Measurements from ENCODE around the gene EVPL. TPM values are rescaled to one million over a fixed set of nuclear protein-coding genes. Genes with fewer than 3 reads are reported as not detected.
"Not testable (repeated sequence)": the region's sequence is repeated elsewhere in the genome, so short reads cannot be mapped to it uniquely, and the experiment has no call there.

The EVPL gene
- total RNA-seq, 2 experiments from 2014 or later: 0.02 TPM; not detected in 1

DNA sequence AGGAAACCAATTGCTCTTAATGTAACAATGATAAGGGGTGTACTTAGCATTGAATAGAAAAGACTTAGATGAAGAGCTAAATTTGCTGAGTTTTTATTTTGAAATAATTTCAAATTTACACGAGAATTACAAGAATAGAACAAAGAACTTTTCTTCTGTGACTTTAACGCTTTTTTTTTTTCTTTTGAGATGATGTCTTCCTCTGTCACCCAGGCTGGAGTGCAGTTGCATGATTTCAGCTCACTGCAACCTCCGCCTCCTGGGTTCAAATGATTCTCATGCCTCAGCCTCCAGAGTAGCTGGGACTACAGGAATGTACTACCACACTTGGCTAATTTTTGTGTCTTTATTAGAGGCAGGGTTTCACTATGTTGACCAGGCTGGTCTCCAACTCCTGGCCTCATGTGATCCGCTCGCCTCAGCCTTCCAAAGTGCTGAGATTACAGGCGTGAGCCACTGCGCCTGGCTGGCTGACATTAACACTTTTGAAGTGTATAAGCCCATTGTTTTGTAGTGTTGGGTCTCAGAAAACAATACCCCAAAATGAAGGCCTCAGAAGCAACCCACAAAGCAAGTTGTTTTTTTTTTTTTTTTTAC is 46.0 kb downstream of the EVPL start:
- no peaks in the 10 kb centered on the region for H3K9me3 Mint-ChIP-seq

DNA sequence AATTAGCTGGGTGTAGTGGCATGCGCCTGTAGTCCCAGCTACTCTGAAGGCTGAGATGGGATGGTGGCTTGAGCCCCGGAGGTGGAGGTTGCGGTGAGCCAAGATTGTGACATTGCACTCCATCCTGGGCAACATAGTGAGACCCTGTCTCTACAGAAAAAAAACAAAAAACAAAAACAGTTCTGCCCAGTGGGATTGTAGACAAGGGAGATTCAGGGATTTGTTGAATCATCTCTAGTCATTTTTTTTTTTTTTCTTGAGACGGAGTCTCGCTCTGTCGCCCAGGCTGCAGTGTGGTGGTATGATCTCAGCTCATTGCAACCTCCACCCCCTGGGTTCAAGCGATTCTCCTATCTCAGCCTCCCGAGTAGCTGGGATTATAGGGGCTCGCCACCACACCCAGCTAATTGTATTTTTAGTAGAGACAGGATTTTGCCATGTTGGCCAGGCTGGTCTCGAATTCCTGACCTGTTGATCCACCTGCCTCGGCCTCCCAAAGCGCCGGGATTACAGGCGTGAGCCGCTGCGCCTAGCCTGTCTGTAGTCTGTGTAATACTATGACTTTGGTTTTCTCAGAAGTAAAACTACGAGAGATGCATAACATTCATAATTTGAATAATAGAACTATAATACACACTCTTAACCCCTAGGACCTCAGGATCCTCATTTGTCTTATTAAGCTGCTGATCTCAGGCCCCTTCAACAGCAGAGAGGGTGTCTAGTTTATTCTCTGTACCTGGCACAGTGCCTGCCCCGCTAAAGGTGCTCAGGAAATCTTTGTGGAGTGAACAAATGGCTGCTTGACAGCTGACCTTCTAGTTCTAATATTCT is 46.7 kb downstream of the EVPL start:
- intact Hi-C loops (cut with micrococcal nuclease): no loop called here
- Mint-ChIP-seq H3K27ac (peak overlapping the region; percentile 99), H3K36me3 (peaks cover 6% of the 10 kb centered on the region), H3K27me3 (no peaks in the 10 kb centered on the region), H3K4me1 (ENCODE audit: low read depth) (peaks cover 33% of the 10 kb centered on the region), H3K4me3 (peak overlapping the region; percentile 96), H3K9me3 (no peaks in the 10 kb centered on the region)
- DNase-seq: no peak
- ChIA-PET CTCF (interaction anchor here (0.6 to 1.1 kb wide), 3 partner anchors 24 to 718 kb away, joined by 3 to 8 read pairs (median 7); no protein-coding TSS in a partner anchor), POLR2A (interaction anchor here (0.6 to 1.0 kb wide), 3 partner anchors 10 to 390 kb away, joined by 3 read pairs; partner anchors contain the start of gene FBF1)

More for the DNA sequence above, 46.0 kb downstream of the EVPL start:
- ChIA-PET CTCF (interaction anchor here (0.9 to 1.2 kb wide), 3 partner anchors 22 to 25 kb away, joined by 3 to 8 read pairs (median 7); no protein-coding TSS in a partner anchor), POLR2A (interaction anchor here (0.6 to 1.0 kb wide), 2 partner anchors 9 to 40 kb away, joined by 3 read pairs; partner anchors contain the start of gene FBF1)
- Mint-ChIP-seq H3K27ac (no peak overlapping the region), H3K36me3 (peaks cover 5% of the 10 kb centered on the region), H3K27me3 (no peaks in the 10 kb centered on the region), H3K4me1 (ENCODE audit: low read depth) (peaks cover 28% of the 10 kb centered on the region), H3K4me3 (no peak overlapping the region)
- no peak for DNase-seq
- intact Hi-C loops (cut with micrococcal nuclease): no loop called here

DNA sequence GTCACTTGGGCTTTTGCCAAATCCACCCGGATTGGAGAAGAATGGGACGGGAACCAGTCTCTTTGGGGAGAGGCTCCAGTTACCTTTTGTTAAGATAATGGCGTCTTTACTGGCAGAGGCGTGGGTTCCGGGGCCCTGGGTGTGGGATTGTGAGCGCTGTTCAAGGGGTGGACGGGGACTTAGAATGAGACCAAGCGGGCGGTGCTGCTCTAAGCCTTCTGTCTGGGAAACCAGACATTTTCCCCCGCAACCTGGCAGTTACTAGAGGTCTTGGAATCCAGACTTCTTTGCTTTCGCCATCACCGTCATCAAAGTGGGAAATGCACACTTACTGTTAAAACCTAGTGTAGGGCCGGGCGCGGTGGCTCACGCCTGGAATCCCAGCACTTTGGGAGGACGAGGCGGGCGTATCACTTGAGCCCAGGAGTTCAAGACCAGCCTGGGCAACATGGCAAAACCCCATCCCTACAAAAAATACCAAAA is 47.4 kb downstream of the EVPL start:
- no peak for DNase-seq
- ChIA-PET POLR2A (interaction anchor here (1.0 kb wide), 1 partner anchor 39 kb away, joined by 3 read pairs; the partner anchor contains the start of gene FBF1), CTCF (interaction anchor here (0.6 to 1.1 kb wide), 2 partner anchors 26 to 717 kb away, joined by 3 to 8 read pairs; no protein-coding TSS in a partner anchor)
- Mint-ChIP-seq H3K9me3 (no peaks in the 10 kb centered on the region), H3K36me3 (peaks cover 6% of the 10 kb centered on the region), H3K4me3 (peak overlapping the region; percentile 96), H3K27ac (peak overlapping the region; percentile 99), H3K4me1 (ENCODE audit: low read depth) (peaks cover 33% of the 10 kb centered on the region), H3K27me3 (no peaks in the 10 kb centered on the region)
- intact Hi-C loops (cut with micrococcal nuclease): loop anchor here (1.0 to 2.0 kb wide), 3 partner anchors 38 to 201 kb away; partner anchors contain the start of gene FBF1

DNA sequence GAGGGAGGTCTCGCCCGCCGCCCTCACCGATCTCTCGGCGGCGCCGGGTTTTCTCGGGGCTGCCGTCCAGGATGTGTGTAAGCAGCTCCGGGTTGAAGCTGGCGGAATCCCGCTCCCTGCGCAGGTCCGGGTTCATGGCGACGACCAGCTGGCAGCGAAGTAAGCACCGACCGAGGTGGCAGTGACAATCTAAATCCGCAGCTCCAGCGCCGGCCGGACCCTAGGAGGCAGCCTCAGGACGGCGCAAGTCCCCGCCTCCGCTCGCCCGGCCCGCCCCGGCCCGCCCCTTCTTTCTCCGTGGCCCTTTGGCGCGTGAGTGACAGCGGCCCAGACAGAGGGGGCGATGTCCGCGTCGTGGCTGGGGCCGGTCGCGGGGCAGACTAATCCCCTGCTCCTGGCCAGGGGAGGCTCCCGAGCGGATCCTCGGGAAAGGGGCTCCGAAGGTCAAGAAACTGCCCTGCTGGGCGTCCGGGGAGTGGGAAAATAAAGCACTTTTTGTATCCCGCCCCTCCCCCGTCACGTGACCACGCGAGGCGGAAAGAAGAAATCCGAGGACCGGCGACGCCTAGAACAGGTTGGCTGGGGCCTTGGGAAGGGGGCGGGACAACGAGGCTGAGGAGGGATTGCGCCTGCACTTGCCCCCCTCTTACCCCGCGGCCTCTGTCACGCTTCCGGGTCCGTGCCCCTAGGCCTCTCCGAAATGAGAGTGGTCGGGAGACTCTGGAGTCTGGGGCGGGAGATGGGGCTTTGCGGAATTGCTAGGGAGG is 48.0 kb downstream of the EVPL start, which contains the start of the genes ACOX1 and TEN1:
ACOX1 (minus strand) TSS at position 229 of the 767 bp plus-strand sequence; CDS start at position 136, 93 bp downstream.
TEN1 (plus strand) TSS at position 303 of the 767 bp plus-strand sequence. CDS start 6,953 bp downstream, outside the sequence.
- ChIA-PET CTCF (interaction anchor here (0.6 to 1.6 kb wide), 7 partner anchors 14 to 301 kb away, joined by 3 to 7 read pairs (median 4); partner anchors contain the start of genes CDK3 and MRPL38), POLR2A (interaction anchor here (0.5 to 1.1 kb wide), 3 partner anchors 38 to 404 kb away, joined by 3 to 4 read pairs (median 3); partner anchors contain the start of genes FBF1 and TRIM47)
- no peaks in the 10 kb centered on the region for H3K27me3 Mint-ChIP-seq
- peaks cover 33% of the 10 kb centered on the region for H3K4me1 Mint-ChIP-seq (ENCODE audit: low read depth)
- peak; percentile 97 for DNase-seq
- H3K36me3 Mint-ChIP-seq: peaks cover 6% of the 10 kb centered on the region
- H3K27ac Mint-ChIP-seq: peak within 1 kb of the TSS; percentile 99
- intact Hi-C loops (cut with micrococcal nuclease): loop anchor here (1.0 to 2.0 kb wide), 3 partner anchors 38 to 200 kb away; partner anchors contain the start of gene FBF1
- peak within 1 kb of the TSS; percentile 96 for H3K4me3 Mint-ChIP-seq
- no peaks in the 10 kb centered on the region for H3K9me3 Mint-ChIP-seq

DNA sequence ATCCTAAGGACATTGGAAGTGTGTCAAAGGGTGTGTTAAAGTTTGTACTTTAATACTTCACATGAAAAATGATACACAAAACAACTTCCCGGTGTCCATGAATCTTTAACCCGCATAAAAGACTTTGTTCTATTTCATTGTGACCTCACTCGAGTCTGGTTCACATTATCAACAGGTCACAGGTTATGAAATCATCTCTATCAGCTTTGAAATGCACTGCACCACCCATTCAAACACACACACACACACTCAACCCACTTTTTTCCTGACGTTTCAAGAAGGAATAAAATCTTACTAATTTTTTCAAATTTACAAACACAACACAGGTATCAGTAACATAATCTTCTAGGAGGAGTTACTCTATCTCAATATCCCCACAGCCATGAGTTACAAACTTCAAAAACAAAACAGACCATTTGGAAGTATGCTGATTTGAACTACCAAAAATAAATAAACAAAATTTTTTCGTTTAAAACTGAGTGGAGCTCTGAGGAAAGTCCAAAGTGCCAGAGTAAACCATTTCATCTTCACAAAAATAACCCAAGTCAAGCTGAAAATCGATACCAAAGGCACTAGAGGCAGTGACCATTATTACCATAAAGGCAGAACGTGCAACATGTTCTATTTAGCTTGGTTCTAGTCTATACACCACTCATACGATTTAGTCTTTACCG is 50.8 kb downstream of the EVPL start:
- peaks cover 41% of the 10 kb centered on the region for H3K4me1 Mint-ChIP-seq (ENCODE audit: low read depth)
- no peaks in the 10 kb centered on the region for H3K27me3 Mint-ChIP-seq
- intact Hi-C loops (cut with micrococcal nuclease): no loop called here
- DNase-seq: no peak
- H3K27ac Mint-ChIP-seq: no peak overlapping the region
- peaks cover 8% of the 10 kb centered on the region for H3K36me3 Mint-ChIP-seq
- CTCF ChIA-PET: no interaction called here
- H3K9me3 Mint-ChIP-seq: no peaks in the 10 kb centered on the region
- H3K4me3 Mint-ChIP-seq: no peak overlapping the region
- POLR2A ChIA-PET: no interaction called here

DNA sequence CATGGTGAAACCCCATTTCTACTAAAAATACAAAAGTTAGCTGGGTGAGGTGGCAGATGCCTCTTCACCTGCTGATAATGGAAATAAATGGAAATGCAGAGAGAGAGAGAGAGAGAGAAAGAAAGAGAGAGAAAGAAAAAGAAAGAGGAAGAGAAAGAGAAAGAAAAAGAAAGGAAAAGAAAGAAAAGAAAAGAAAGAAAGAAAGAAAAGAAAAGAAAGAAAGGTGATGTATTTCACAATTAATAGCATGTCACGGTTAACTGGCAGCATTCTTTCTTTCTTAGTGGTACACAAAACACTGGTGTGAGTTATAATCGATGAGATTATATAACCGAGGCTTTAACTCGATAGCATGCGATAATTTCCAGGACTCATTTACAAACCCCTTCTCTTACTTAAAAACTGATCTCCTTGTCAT is 51.3 kb downstream of the EVPL start:
- Mint-ChIP-seq H3K27ac (no peak overlapping the region), H3K27me3 (no peaks in the 10 kb centered on the region), H3K9me3 (no peaks in the 10 kb centered on the region), H3K4me3 (no peak overlapping the region), H3K36me3 (peaks cover 8% of the 10 kb centered on the region), H3K4me1 (ENCODE audit: low read depth) (peaks cover 39% of the 10 kb centered on the region)
- intact Hi-C loops (cut with micrococcal nuclease): no loop called here
- ChIA-PET POLR2A (no interaction called here), CTCF (interaction anchor here (1.1 to 1.3 kb wide), 2 partner anchors 24 to 38 kb away, joined by 3 to 4 read pairs; no protein-coding TSS in a partner anchor)
- no peak for DNase-seq

DNA sequence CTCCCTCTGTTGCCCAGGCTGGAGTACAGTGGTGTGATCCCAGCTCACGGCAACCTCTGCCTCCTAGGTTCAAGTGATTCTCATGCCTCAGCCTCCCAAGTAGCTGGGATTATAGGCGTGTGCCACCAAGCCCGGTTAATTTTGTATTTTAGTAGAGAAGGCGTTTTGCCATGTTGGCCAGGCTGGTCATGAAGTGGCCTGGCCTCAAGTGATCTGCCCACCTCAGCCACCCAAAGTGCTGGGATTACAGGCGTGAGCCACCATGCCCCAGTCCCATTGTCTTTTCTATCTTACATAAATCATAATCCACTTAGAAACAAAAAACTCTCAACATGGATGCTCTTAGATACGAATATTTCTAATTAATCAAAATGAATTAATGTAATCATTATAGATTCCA is 51.9 kb downstream of the EVPL start:
- POLR2A ChIA-PET, H3K9me3 Mint-ChIP-seq: not testable (repeated sequence)
- CTCF ChIA-PET: interaction anchor here (1.1 to 1.3 kb wide), 2 partner anchors 25 to 39 kb away, joined by 3 to 4 read pairs; no protein-coding TSS in a partner anchor

DNA sequence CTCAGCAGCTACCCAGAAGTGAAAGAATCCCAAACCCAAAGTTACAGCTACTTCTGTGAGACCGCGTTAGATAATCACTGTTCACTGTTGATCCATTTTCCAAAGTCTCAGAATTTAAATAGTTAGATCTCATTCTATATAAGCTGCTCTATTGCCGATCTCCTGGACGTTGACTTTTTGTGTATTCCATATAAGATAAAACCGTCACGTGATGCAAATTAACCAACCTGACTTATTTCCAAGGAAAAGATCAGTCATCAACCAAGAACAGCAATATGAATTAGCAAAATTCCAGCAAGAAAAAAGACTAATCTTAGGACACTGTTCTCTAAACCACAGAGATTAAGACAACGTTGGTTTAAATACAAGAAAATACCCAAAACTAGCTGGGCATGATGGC is 56.5 kb downstream of the EVPL start:
- no peak for DNase-seq
- intact Hi-C loops (cut with micrococcal nuclease): no loop called here
- peaks cover 10% of the 10 kb centered on the region for H3K4me1 Mint-ChIP-seq (ENCODE audit: low read depth)
- POLR2A ChIA-PET: no interaction called here
- peaks cover 3% of the 10 kb centered on the region for H3K36me3 Mint-ChIP-seq
- no peak overlapping the region for H3K4me3 Mint-ChIP-seq
- no peak overlapping the region for H3K27ac Mint-ChIP-seq
- H3K9me3 Mint-ChIP-seq: no peaks in the 10 kb centered on the region
- CTCF ChIA-PET: no interaction called here
- H3K27me3 Mint-ChIP-seq: no peaks in the 10 kb centered on the region

More for the DNA sequence above, 51.9 kb downstream of the EVPL start:
- H3K27me3 Mint-ChIP-seq; intact Hi-C loops (cut with micrococcal nuclease); DNase-seq; H3K27ac Mint-ChIP-seq; H3K4me3 Mint-ChIP-seq; H3K36me3 Mint-ChIP-seq: not testable (repeated sequence)
- peaks cover 34% of the 10 kb centered on the region for H3K4me1 Mint-ChIP-seq (ENCODE audit: low read depth)

DNA sequence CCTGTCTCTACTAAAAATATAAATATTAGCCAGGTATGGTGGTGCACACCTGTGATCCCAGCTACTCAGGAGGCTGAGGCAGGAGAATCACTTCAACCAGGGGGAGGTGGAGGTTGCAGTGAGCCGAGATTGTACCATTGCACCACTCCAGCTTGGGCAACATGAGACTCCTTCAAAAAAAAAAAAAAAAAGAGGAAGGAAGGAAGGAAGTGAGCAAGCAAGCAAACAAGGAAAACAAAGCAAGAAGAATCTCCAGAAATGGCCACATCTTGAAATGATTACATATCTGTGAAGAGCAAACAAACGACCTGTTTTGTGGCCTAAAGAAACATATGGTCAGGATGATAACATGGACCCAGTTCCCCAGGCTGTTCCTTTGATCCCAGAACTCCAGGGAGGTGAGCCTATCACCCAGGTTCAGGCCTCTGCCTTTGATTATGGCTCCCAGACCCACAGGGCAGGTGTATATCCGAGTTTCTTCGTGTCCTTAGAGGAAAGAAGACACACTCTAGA is 57.0 kb downstream of the EVPL start:
- Mint-ChIP-seq H3K4me1 (ENCODE audit: low read depth) (peaks cover 9% of the 10 kb centered on the region), H3K27me3 (no peaks in the 10 kb centered on the region), H3K36me3 (peaks cover 3% of the 10 kb centered on the region), H3K27ac (no peak overlapping the region), H3K9me3 (no peaks in the 10 kb centered on the region), H3K4me3 (no peak overlapping the region)
- intact Hi-C loops (cut with micrococcal nuclease): no loop called here
- ChIA-PET POLR2A (no interaction called here), CTCF (no interaction called here)
- DNase-seq: no peak

DNA sequence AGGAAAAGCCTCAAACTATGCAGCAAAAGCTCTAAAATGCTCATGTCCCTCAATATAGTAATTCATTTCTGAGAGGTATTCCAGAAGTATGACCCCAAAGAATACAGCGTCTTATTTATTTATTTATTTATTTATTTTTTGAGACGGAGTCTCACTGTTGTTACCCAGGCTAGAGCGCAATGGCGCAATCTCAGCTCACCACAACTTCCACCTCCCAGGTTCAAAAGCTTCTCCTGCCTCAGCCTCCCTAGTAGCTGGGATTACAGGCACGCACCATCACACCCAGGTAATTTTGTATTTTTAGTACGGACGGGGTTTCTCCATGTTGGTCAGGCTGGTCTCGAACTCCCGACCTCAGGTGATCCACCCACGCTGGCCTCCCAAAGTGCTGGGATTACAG is 58.1 kb downstream of the EVPL start:
- H3K36me3 Mint-ChIP-seq; DNase-seq; intact Hi-C loops (cut with micrococcal nuclease); H3K27ac Mint-ChIP-seq; H3K4me3 Mint-ChIP-seq; H3K4me1 Mint-ChIP-seq (ENCODE audit: low read depth); POLR2A ChIA-PET; H3K27me3 Mint-ChIP-seq; H3K9me3 Mint-ChIP-seq: not testable (repeated sequence)
- CTCF ChIA-PET: interaction anchor here (0.6 kb wide), 1 partner anchor 44 kb away, joined by 3 read pairs; no protein-coding TSS in a partner anchor
